WTC11 (cell line): Measurements from ENCODE around the gene RFX4. TPM values are rescaled to one million over a fixed set of nuclear protein-coding genes. Genes with fewer than 3 reads are reported as not detected.

Experiments
- ATAC-seq: fragments of 200-7000 bp; cut with Tn5 transposase; 2 replicates; pipeline ENCODE4 v1.10.0; 2021; ENCODE audit warnings: mild to moderate bottlenecking, moderate library complexity
- CTCF ChIA-PET: fragments of 300-600 bp; sonication (Branson Sonifier 250); formaldehyde crosslinking; loops from one replicate; lab custom pipeline; 2021; ENCODE audit warnings: antibody characterized with exemption; lab: Charles Lee
- POLR2A ChIA-PET: fragments of 350-600 bp; sonication (Branson Sonifier 250); formaldehyde crosslinking; loops from one replicate; lab custom pipeline; 2021; ENCODE audit warnings: antibody characterized with exemption; lab: Charles Lee
- DNase-seq: peaks from one replicate; pipeline ENCODE4 v3.0.0; 2021; ENCODE audit warnings: low spot score
- H3K27ac Mint-ChIP-seq: 2 replicates; pipeline ENCODE4 v1.8.0; 2021; ENCODE audit warnings: mixed read lengths
- H3K27me3 Mint-ChIP-seq: 2 replicates; pipeline ENCODE4 v1.8.0; 2021; ENCODE audit warnings: low read depth, mild to moderate bottlenecking, moderate library complexity, mixed read lengths
- H3K36me3 Mint-ChIP-seq: 2 replicates; pipeline ENCODE4 v1.8.0; 2021; ENCODE audit warnings: mixed read lengths
- H3K4me1 Mint-ChIP-seq: 2 replicates; pipeline ENCODE4 v1.8.0; 2022; ENCODE audit warnings: mixed read lengths
- H3K4me3 Mint-ChIP-seq: 2 replicates; pipeline ENCODE4 v1.8.0; 2021; ENCODE audit warnings: mild to moderate bottlenecking, moderate library complexity, mixed read lengths
- H3K9me3 Mint-ChIP-seq: 2 replicates; pipeline ENCODE4 v1.8.0; 2021; ENCODE audit warnings: mixed read lengths
- ATF1 ChIP-seq: sonication (generic); formaldehyde crosslinking; IDR thresholded peaks from 2 replicates; pipeline ENCODE4 v1.8.1; 2023; ENCODE audit warnings: mild to moderate bottlenecking, moderate library complexity, missing genetic modification reagents
- ATF2 ChIP-seq: sonication (generic); formaldehyde crosslinking; IDR thresholded peaks from 2 replicates; pipeline ENCODE4 v1.8.1; 2022; ENCODE audit warnings: low read depth, missing genetic modification reagents, borderline replicate concordance
- ATF6 ChIP-seq: sonication (generic); formaldehyde crosslinking; IDR thresholded peaks from 2 replicates; pipeline ENCODE4 v1.8.1; 2023; ENCODE audit warnings: mild to moderate bottlenecking, missing genetic modification reagents
- CBFB ChIP-seq: sonication (generic); formaldehyde crosslinking; IDR thresholded peaks from 2 replicates; pipeline ENCODE4 v1.8.1; 2022; ENCODE audit warnings: mild to moderate bottlenecking, low read depth, missing genetic modification reagents
- HMGXB4 ChIP-seq: sonication (generic); formaldehyde crosslinking; IDR thresholded peaks from 2 replicates; pipeline ENCODE4 v1.8.1; 2023; ENCODE audit warnings: mild to moderate bottlenecking, moderate library complexity, missing genetic modification reagents
- IRF1 ChIP-seq: sonication (generic); formaldehyde crosslinking; IDR thresholded peaks from 2 replicates; pipeline ENCODE4 v1.8.0; 2023; ENCODE audit warnings: missing genetic modification reagents
- MXD4 ChIP-seq: fragments of 250-450 bp; sonication (Bioruptor Pico); IDR thresholded peaks from 2 replicates; pipeline ENCODE4 v1.8.0; 2021; ENCODE audit warnings: mild to moderate bottlenecking, moderate library complexity, borderline replicate concordance
- NFYB ChIP-seq: sonication (generic); formaldehyde crosslinking; conservative IDR thresholded peaks from 2 replicates; pipeline ENCODE4 v1.8.0; 2022; ENCODE audit warnings: low read depth, missing genetic modification reagents
- PREB ChIP-seq: sonication (generic); formaldehyde crosslinking; IDR thresholded peaks from 2 replicates; pipeline ENCODE4 v1.8.1; 2022; ENCODE audit warnings: mild to moderate bottlenecking, missing genetic modification reagents, moderate library complexity, borderline replicate concordance
- RORB ChIP-seq: fragments of 250-450 bp; sonication (Bioruptor Pico); IDR thresholded peaks from 2 replicates; pipeline ENCODE4 v1.9.0; 2021; ENCODE audit warnings: mild to moderate bottlenecking
- SOX15 ChIP-seq: fragments of 250-450 bp; sonication (Bioruptor Pico); IDR thresholded peaks from 2 replicates; pipeline ENCODE4 v1.9.0; 2021; ENCODE audit warnings: mild to moderate bottlenecking
- SP1 ChIP-seq: sonication (generic); formaldehyde crosslinking; conservative IDR thresholded peaks from 2 replicates; pipeline ENCODE4 v1.8.1; 2022; ENCODE audit warnings: missing genetic modification reagents
- USF2 ChIP-seq: sonication (generic); formaldehyde crosslinking; IDR thresholded peaks from 2 replicates; pipeline ENCODE4 v1.8.1; 2023; ENCODE audit warnings: mild to moderate bottlenecking, missing genetic modification reagents, moderate library complexity
- ZBTB43 ChIP-seq: sonication (generic); formaldehyde crosslinking; IDR thresholded peaks from 2 replicates; pipeline ENCODE4 v1.8.1; 2023; ENCODE audit warnings: mild to moderate bottlenecking, missing genetic modification reagents
- ZNF232 ChIP-seq: sonication (generic); formaldehyde crosslinking; IDR thresholded peaks from 2 replicates; pipeline ENCODE4 v1.8.0; 2022; ENCODE audit warnings: mild to moderate bottlenecking, missing genetic modification reagents
- ZNF425 ChIP-seq: fragments of 250-450 bp; sonication (Bioruptor Pico); conservative IDR thresholded peaks from 2 replicates; pipeline ENCODE4 v1.9.0; 2021; ENCODE audit warnings: mild to moderate bottlenecking
- total RNA-seq: library from RNA; stranded (reverse); gene quantifications from 3 replicates; pipeline ENCODE4 v1.2.3, GENCODE V29; 2021

RFX4 gene
- total RNA-seq, 1 experiment from 2014 or later = 0.26 TPM

GRCh38 chr12:106672314-106673025, 89.7 kb downstream of the RFX4 start:
- CTCF ChIA-PET = interaction anchor here (0.9 to 1.3 kb wide), 2 partner anchors 50 to 247 kb away, joined by 3 to 4 read pairs; no protein-coding TSS in a partner anchor
- H3K4me1 Mint-ChIP-seq = peaks cover 24% of the 10 kb centered on the region
- H3K27ac Mint-ChIP-seq = no peak overlapping the region

GRCh38 chr12:106673141-106673540, 90.3 kb downstream of the RFX4 start:
- peaks cover 24% of the 10 kb centered on the region for H3K4me1 Mint-ChIP-seq
- CTCF ChIA-PET = interaction anchor here (1.3 kb wide), 1 partner anchor 246 kb away, joined by 3 read pairs; no protein-coding TSS in a partner anchor
- H3K36me3 Mint-ChIP-seq = no peaks in the 10 kb centered on the region
- peak overlapping the region; percentile 4; the same call in 1 of the 2 replicates for H3K4me3 Mint-ChIP-seq
- ATAC-seq (peak; percentile 33; the same call in 1 of the 2 replicates), DNase-seq (no peak)
- H3K27ac Mint-ChIP-seq = no peak overlapping the region
- H3K27me3 Mint-ChIP-seq = no peaks in the 10 kb centered on the region; the same call in 1 of the 2 replicates
- no peaks in the 10 kb centered on the region for H3K9me3 Mint-ChIP-seq
- POLR2A ChIA-PET = no interaction called here
- TF ChIP-seq ATF1 (CRISPR knock-in tag) (no peak), ATF6 (CRISPR knock-in tag) (no peak), MXD4 (CRISPR knock-in tag) (no peak), USF2 (CRISPR knock-in tag) (no peak), NFYB (CRISPR knock-in tag) (no peak), ZBTB43 (CRISPR knock-in tag) (no peak), HMGXB4 (CRISPR knock-in tag) (no peak), CBFB (CRISPR knock-in tag) (no peak), RORB (CRISPR knock-in tag) (no peak)

More at GRCh38 chr12:106672314-106673025, 89.7 kb downstream of the RFX4 start:
- peak; percentile 81 for ATAC-seq
- DNase-seq = no peak
- Mint-ChIP-seq H3K9me3 (no peaks in the 10 kb centered on the region), H3K27me3 (no peaks in the 10 kb centered on the region; the same call in 1 of the 2 replicates), H3K4me3 (peak overlapping the region; percentile 4; the same call in 1 of the 2 replicates), H3K36me3 (no peaks in the 10 kb centered on the region)
- TF ChIP-seq ZNF232 (CRISPR knock-in tag) (no peak), ZNF425 (CRISPR knock-in tag) (no peak), ATF2 (CRISPR knock-in tag) (no peak), IRF1 (CRISPR knock-in tag) (no peak), SOX15 (CRISPR knock-in tag) (no peak), SP1 (CRISPR knock-in tag) (no peak), PREB (CRISPR knock-in tag) (no peak)
- POLR2A ChIA-PET = no interaction called here
